Measurements from ENCODE around the gene KCND2. TPM values are rescaled to one million over a fixed set of nuclear protein-coding genes. Genes with fewer than 3 reads are reported as not detected.
A peak's percentile ranks its signal among the peaks of the same experiment; 100 is the strongest.
"Not testable (repeated sequence)": the region's sequence is repeated elsewhere in the genome, so short reads cannot be mapped to it uniquely, and the experiment has no call there.

Gene KCND2
- total RNA-seq = 0.79 TPM

GRCh38 chr7:120272701-120273475 is at the start of gene KCND2:
KCND2 (plus strand) TSS chr7:120273175.
- no peak for DNase-seq

GRCh38 chr7:120226188-120226587 is 46.8 kb upstream of the KCND2 start:
- no peak for DNase-seq

GRCh38 chr7:120227255-120227654 is 45.7 kb upstream of the KCND2 start:
- DNase-seq = no peak

GRCh38 chr7:120229084-120229483 is 43.9 kb upstream of the KCND2 start:
- DNase-seq = no peak

GRCh38 chr7:120233338-120233737 is 39.6 kb upstream of the KCND2 start:
- no peak for DNase-seq

GRCh38 chr7:120240350-120240749 is 32.6 kb upstream of the KCND2 start:
- not testable (repeated sequence) for DNase-seq

GRCh38 chr7:120241973-120242372 is 31.0 kb upstream of the KCND2 start:
- no peak for DNase-seq

GRCh38 chr7:120254845-120255244 is 18.1 kb upstream of the KCND2 start:
- DNase-seq = no peak

GRCh38 chr7:120256344-120257070 is 16.5 kb upstream of the KCND2 start:
- DNase-seq = no peak

GRCh38 chr7:120259386-120259785 is 13.6 kb upstream of the KCND2 start:
- no peak for DNase-seq

GRCh38 chr7:120260111-120260510 is 12.9 kb upstream of the KCND2 start:
- no peak for DNase-seq

- peak; percentile 2 for DNase-seq
Observed at GRCh38 chr7:120272261-120272660, 714 bp upstream of the KCND2 start.

- DNase-seq = no peak
Observed at GRCh38 chr7:120273476-120273975, 551 bp downstream of the KCND2 start.

- DNase-seq = no peak
Observed at GRCh38 chr7:120274482-120274881, 1.5 kb downstream of the KCND2 start.

GRCh38 chr7:120274899-120275298 is 1.9 kb downstream of the KCND2 start:
- DNase-seq = no peak

GRCh38 chr7:120276720-120277119 is 3.7 kb downstream of the KCND2 start:
- DNase-seq = no peak

- DNase-seq = no peak
Observed at GRCh38 chr7:120278773-120279172, 5.8 kb downstream of the KCND2 start.

- no peak for DNase-seq
Observed at GRCh38 chr7:120280743-120281142, 7.8 kb downstream of the KCND2 start.

GRCh38 chr7:120293027-120293426 is 20.1 kb downstream of the KCND2 start:
- no peak for DNase-seq

GRCh38 chr7:120302190-120302589 is 29.2 kb downstream of the KCND2 start:
- DNase-seq = no peak

GRCh38 chr7:120303105-120303504 is 30.1 kb downstream of the KCND2 start:
- DNase-seq = no peak

GRCh38 chr7:120304674-120305073 is 31.7 kb downstream of the KCND2 start:
- no peak for DNase-seq

- DNase-seq = no peak
Observed at GRCh38 chr7:120307991-120308545, 35.1 kb downstream of the KCND2 start.

All from skin of body (tissue), 2 donors.